Airway epithelial cell (primary cell): ENCODE results near the gene TCF4. TPM values are rescaled to one million over a fixed set of nuclear protein-coding genes. Genes with fewer than 3 reads are reported as not detected.

ENCODE experiments used
- total RNA-seq: library from RNA; depleted of rRNA; stranded (reverse); fragments of >200 nt; gene quantifications from 2 replicates; pipeline ENCODE4 v1.2.3, GENCODE V29; 2015

Gene TCF4
- 18.6 and 19.5 TPM in 2 replicates for total RNA-seq

GRCh38 chr18:55588111-55588869 lies at the start of gene TCF4:
TSS of gene TCF4 (minus strand) at chr18:55588192. CDS start at chr18:55587116, 1,076 bp downstream.

